Limb (tissue), 2 donors: ENCODE data around the gene ANKRD23.
"Not testable (repeated sequence)": the region's sequence is repeated elsewhere in the genome, so short reads cannot be mapped to it uniquely, and the experiment has no call there.

Source experiments
- DNase-seq, 2 donors: peaks; one replicate each; pipeline ENCODE4 v3.0.0-alpha.2; 2016; ENCODE audit errors: extremely low spot score in 2 of 2

The ANKRD23 gene

GRCh38 chr2:96801005-96801785, 42.6 kb downstream of the ANKRD23 start:
- DNase-seq = peak; percentile 32 to 82

DNA sequence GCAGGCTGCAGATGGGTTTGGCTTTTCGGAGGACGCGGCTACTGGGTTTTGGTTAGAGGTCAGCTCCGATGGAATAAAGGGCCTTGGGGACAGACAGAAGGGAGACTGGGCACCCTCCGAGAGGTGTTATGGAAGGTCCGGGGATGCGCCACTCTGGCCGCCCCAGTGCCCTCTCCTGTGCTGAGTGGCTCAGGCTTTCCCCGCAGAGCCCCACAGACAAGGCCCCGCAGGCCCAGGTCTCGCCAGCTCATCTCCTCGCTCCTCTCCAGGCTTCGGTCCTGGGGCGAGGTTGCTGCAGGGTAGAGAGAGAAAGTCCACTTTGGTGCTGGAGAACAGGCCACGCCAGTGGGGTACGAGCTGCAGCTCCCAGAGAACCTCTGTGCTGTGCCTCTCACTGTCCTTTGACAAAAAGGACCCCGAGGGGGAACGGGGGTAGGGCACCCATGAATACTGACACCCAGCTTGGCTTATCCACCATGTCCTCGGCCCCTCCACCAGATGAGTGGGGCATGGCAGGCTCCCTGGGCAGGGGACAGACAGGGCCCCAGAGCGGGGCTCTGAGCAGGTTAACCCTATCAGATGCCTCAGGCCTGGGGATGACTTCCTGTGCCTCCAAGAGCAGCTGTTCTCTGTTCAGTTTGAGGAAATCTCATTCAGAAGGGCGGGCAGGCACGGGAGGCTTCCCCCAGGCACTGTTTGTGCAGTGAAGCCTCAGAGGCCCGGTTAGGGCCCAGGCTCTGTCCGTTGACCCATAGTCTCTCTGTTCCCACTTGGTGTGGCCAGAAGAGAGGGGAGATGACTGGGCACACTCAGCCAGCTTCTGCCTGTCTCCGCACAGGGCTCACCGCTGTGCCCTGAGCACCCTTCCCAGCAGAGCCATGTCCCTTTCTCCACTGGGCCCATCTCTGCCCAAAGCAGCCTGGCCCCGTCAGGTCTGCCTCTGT, 43.5 kb downstream of the ANKRD23 start:
- no peak for DNase-seq

DNA sequence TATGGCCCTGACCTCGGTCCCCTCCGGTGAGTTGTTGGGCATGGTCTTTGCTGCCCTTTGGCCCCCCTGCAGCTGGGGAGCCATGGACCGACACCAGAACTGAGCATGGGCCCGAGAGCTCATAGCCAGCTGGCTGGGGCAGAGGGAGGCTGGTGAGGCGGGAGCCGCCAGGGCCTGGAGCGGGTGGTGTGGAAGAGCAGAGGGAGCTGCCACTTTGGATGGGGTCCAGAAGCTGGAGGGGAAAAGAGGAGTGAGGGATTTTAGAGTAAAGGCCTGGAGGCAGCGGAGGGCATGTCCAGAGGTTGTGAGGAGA, 44.2 kb downstream of the ANKRD23 start:
- DNase-seq = no peak

- no peak for DNase-seq
Observed at GRCh38 chr2:96798733-96799622, 44.8 kb downstream of the ANKRD23 start.

DNA sequence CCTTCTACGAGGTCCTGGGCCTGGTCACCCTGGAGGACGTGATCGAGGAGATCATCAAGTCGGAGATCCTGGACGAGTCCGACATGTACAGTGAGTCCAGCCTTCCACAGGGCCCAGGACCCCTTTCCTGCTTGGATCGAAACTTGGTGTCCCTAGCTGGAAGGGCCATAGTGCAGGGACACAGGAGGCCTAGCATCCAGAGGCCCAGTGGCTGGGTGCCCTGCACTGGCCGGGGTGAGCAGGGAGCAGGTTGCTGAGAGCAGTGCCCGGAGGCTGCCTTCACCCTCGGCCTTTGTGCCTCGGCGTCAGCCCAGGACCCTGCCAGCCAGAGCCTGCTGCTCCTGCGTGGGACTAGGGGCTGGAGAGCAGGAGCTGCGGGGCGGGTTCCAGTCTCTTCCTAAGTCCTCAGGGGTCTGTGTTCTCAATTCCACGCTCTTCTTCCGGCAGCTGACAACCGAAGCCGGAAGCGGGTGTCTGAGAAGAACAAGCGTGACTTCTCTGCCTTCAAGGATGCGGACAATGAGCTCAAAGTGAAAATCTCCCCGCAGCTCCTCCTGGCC, 46.7 kb downstream of the ANKRD23 start:
- no peak for DNase-seq

- DNase-seq = not testable (repeated sequence)
Observed at GRCh38 chr2:96796497-96796896, 47.3 kb downstream of the ANKRD23 start.

DNA sequence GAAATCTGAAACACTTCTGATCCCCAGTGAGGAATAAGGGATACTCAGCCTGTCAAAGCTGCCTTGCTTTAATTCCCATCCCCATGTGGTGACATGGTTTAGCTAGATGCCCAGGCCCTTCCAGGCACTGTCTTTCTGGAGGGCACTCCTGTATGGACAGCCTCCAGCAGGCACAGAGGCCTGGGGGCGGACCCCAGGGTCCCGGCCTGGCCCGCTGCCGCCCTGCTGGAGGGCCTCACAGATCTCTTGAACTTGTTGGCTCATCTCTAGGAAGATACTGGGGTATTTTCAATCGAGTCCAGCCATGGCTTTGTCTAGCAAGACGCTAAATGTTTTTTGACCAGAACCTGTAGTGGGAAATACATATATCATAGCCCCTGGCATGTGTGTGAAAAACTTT, 48.7 kb downstream of the ANKRD23 start:
- DNase-seq = no peak

GRCh38 chr2:96792772-96793749, 50.8 kb downstream of the ANKRD23 start:
- no peak for DNase-seq

- no peak for DNase-seq
Observed at GRCh38 chr2:96789245-96789617, 54.6 kb downstream of the ANKRD23 start.

DNA sequence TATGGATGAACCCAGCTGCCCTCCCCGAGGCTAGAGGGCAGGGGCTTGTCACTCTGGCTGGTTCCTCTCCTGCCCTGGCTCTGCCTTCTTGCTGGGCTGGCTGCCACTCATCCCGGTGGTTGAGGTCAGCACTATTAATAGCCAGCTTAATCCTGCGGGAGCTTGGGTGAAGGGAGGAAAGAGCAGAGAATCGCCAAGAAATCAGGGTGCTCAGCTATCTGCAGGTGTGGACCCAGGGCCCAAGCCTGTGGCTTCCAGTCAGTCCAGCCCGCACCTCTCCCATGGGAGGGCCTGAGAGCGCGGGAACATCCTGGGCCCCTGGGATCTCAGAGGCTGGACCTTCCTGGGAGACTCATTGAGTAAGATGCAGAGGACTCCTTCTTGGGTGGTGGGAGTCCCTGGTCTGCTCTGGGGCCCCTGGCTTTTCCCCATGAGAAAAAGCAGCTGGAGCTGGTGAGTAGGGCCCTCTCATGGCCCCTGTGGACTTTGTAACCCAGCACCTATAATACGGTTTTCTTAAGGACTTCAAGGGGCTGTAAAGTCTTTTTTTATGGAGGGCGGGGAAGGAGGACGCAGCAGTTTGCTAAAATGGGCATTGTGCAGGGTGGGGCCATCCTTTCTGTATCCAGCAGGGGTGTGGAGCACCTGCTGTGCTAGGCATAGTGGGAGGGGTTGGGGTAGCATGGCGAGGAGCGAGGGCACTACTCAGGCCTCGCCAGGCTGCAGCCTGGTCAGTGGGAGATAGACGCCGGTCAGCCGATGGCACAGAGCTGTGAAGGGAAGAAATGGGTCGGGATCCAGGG, 55.2 kb downstream of the ANKRD23 start:
- DNase-seq = no peak
